H1 (cell line): Measurements from ENCODE around the gene STEAP3. TPM values are rescaled to one million over a fixed set of nuclear protein-coding genes. Genes with fewer than 3 reads are reported as not detected.

ENCODE experiments used
- CEBPB ChIP-seq: IDR thresholded peaks from 2 replicates; pipeline ENCODE4 v1.6.1; 2012; ENCODE audit warnings: low read depth, low read length
- CHD1 ChIP-seq: IDR thresholded peaks from 2 replicates; pipeline ENCODE4 v1.6.1; 2012; ENCODE audit warnings: low read depth, low read length, improper control_type of control experiment
- CHD7 ChIP-seq: fragments of 300-600 bp; sonication (generic); IDR thresholded peaks from 2 replicates; pipeline ENCODE4 v1.7.1; 2012; ENCODE audit warnings: low read length, moderate library complexity, mild to moderate bottlenecking, inconsistent platforms; ENCODE audit not compliant: insufficient replicate concordance
- CREB1 ChIP-seq: IDR thresholded peaks from 2 replicates; pipeline ENCODE4 v1.6.1; 2012; ENCODE audit warnings: inconsistent platforms
- FOSL1 ChIP-seq: IDR thresholded peaks from 2 replicates; pipeline ENCODE4 v1.6.1; 2011; ENCODE audit warnings: mild to moderate bottlenecking, low read depth, low read length, moderate library complexity; ENCODE audit not compliant: insufficient read depth
- GTF2F1 ChIP-seq: IDR thresholded peaks from 2 replicates; pipeline ENCODE4 v1.6.1; 2012; ENCODE audit warnings: low read depth, low read length, improper control_type of control experiment, borderline replicate concordance
- SAP30 ChIP-seq: fragments of 300-600 bp; sonication (generic); IDR thresholded peaks from 2 replicates; pipeline ENCODE4 v1.7.1; 2012; ENCODE audit warnings: low read length, moderate library complexity, mild to moderate bottlenecking, inconsistent platforms; ENCODE audit not compliant: insufficient read depth, insufficient replicate concordance
- SIX5 ChIP-seq: IDR thresholded peaks from 2 replicates; pipeline ENCODE4 v1.6.1; 2011; ENCODE audit warnings: mild to moderate bottlenecking, low read depth, low read length
- SP2 ChIP-seq: IDR thresholded peaks from 2 replicates; pipeline ENCODE4 v1.6.1; 2012; ENCODE audit warnings: mild to moderate bottlenecking, low read length, inconsistent platforms
- YY1 ChIP-seq: IDR thresholded peaks from 2 replicates; pipeline ENCODE4 v1.6.1; 2011; ENCODE audit warnings: low read depth, mild to moderate bottlenecking, low read length
- polyA plus RNA-seq, 7 experiments: library from polyadenylated mRNA; depleted of rRNA in 3 of 7; stranded (reverse) in 5 of 7; unstranded in 2 of 7; fragments of >200 nt in 5 of 7; fragments of 200-250 nt in 2 of 7; gene quantifications; 1 replicate in 5 of 7; 2 replicates in 1 of 7; 4 replicates in 1 of 7; pipeline versions ENCODE4 v1.2.1 to v1.2.3, GENCODE V29; 2011 to 2013; ENCODE audit warnings: missing spikeins in 2 of 7, mixed read lengths in 2 of 7
- total RNA-seq: library from RNA; stranded (reverse); fragmentation: NEBNext Ultra II Directional; extraction: Animal tissue kit (Norgen Biotek cat#: 25700); gene quantifications from 2 replicates; pipeline ENCODE4 v1.2.1, GENCODE V29; 2021

The STEAP3 gene
- total and polyA plus RNA-seq, 2 of the 8 experiments (the other 6 are each of a cell fraction or from before 2014, with no cell fraction given): 21.7 to 27.9 TPM

GRCh38 chr2:119280680-119281079 is 57.0 kb downstream of the STEAP3 start (continued):
- TF ChIP-seq CHD7 (no peak), GTF2F1 (no peak), SIX5 (no peak), SP2 (no peak), SAP30 (no peak), YY1 (no peak), CEBPB (no peak), FOSL1 (no peak), CHD1 (no peak), CREB1 (no peak)
